Measurements from ENCODE around the gene YEATS4. TPM values are rescaled to one million over a fixed set of nuclear protein-coding genes. Genes with fewer than 3 reads are reported as not detected.

Gene YEATS4
- total RNA-seq, 1 donor: 10.8 TPM

- H3K4me3 ChIP-seq (ENCODE audit: low read depth, low read length): no peak overlapping the region
- no peak for DNase-seq (ENCODE audit: low read depth)
- TF ChIP-seq, protein P1, sequence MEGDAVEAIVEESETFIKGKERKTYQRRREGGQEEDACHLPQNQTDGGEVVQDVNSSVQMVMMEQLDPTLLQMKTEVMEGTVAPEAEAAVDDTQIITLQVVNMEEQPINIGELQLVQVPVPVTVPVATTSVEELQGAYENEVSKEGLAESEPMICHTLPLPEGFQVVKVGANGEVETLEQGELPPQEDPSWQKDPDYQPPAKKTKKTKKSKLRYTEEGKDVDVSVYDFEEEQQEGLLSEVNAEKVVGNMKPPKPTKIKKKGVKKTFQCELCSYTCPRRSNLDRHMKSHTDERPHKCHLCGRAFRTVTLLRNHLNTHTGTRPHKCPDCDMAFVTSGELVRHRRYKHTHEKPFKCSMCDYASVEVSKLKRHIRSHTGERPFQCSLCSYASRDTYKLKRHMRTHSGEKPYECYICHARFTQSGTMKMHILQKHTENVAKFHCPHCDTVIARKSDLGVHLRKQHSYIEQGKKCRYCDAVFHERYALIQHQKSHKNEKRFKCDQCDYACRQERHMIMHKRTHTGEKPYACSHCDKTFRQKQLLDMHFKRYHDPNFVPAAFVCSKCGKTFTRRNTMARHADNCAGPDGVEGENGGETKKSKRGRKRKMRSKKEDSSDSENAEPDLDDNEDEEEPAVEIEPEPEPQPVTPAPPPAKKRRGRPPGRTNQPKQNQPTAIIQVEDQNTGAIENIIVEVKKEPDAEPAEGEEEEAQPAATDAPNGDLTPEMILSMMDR (IDR thresholded peaks at IDR 0.05; ENCODE audit: insufficient read depth, low read depth, low read length): no peak
Observed at GRCh38 chr12:69328426-69328825, 31.1 kb upstream of the YEATS4 start.

GRCh38 chr12:69329669-69330428 is 29.7 kb upstream of the YEATS4 start:
- no peak overlapping the region for H3K4me3 ChIP-seq (ENCODE audit: low read depth, low read length)
- TF ChIP-seq, protein P1 (IDR thresholded peaks at IDR 0.05; ENCODE audit: insufficient read depth, low read depth, low read length): no peak
- no peak for DNase-seq (ENCODE audit: low read depth)

GRCh38 chr12:69330475-69331473 is 28.8 kb upstream of the YEATS4 start:
- TF ChIP-seq, protein P1 (IDR thresholded peaks at IDR 0.05; ENCODE audit: insufficient read depth, low read depth, low read length): no peak
- peak; percentile 7 for DNase-seq (ENCODE audit: low read depth)
- H3K4me3 ChIP-seq (ENCODE audit: low read depth, low read length): peak overlapping the region; percentile 45

DNA sequence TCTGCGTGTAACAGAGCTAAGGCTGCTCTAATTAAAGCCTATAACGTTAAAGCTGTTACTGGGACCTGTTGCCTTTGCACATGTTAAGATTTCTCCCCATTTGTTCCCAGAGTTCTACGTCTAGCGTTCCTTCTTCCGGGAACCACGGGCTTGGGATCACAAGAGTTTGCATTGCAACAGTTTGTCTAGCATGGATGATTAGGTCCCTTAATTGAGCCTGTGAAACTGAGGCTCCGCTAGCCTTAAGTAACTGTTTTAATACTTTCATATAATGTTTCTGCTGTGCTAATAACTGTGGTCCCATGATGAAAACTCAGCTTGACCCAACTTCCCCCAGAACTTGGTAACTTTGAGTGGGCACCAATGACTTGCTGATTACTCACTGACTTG is 28.0 kb upstream of the YEATS4 start:
- DNase-seq (ENCODE audit: low read depth): no peak
- TF ChIP-seq, protein P1 (IDR thresholded peaks at IDR 0.05; ENCODE audit: insufficient read depth, low read depth, low read length): no peak
- H3K4me3 ChIP-seq (ENCODE audit: low read depth, low read length): peak overlapping the region; percentile 45

- TF ChIP-seq, protein P1 (IDR thresholded peaks at IDR 0.05; ENCODE audit: insufficient read depth, low read depth, low read length): no peak
- no peak overlapping the region for H3K4me3 ChIP-seq (ENCODE audit: low read depth, low read length)
- DNase-seq (ENCODE audit: low read depth): no peak
Observed at GRCh38 chr12:69331909-69332684, 27.4 kb upstream of the YEATS4 start.

- TF ChIP-seq, protein P1 (IDR thresholded peaks at IDR 0.05; ENCODE audit: insufficient read depth, low read depth, low read length): no peak
- H3K4me3 ChIP-seq (ENCODE audit: low read depth, low read length): no peak overlapping the region
- DNase-seq (ENCODE audit: low read depth): no peak
Observed at GRCh38 chr12:69332815-69333358, 26.7 kb upstream of the YEATS4 start.
